Keratinocyte (primary cell): ENCODE results near the gene GRK6. TPM values are rescaled to one million over a fixed set of nuclear protein-coding genes. Genes with fewer than 3 reads are reported as not detected.
A peak's percentile ranks its signal among the peaks of the same experiment; 100 is the strongest.

Experiments
- DNase-seq: peaks from one replicate; pipeline ENCODE4 v3.0.0-alpha.2; 2011; ENCODE audit warnings: low read depth, missing footprints, low spot score
- FAIRE-seq: peaks from 2 replicates; lab custom pipeline; 2011; peaks lifted over from hg19 to GRCh38; lab: Jason Lieb, UNC
- H2AFZ ChIP-seq: 2 replicates; pipeline ENCODE4 v1.6.0; 2012; ENCODE audit warnings: low read length, control low read depth, inconsistent platforms; ENCODE audit not compliant: control insufficient read depth
- H3K27ac ChIP-seq: 2 replicates; pipeline ENCODE4 v1.5.1; 2011; ENCODE audit warnings: low read length; ENCODE audit not compliant: control insufficient read depth, insufficient read depth
- H3K27me3 ChIP-seq: 3 replicates; pipeline ENCODE4 v1.6.0; 2011; ENCODE audit warnings: low read length; ENCODE audit not compliant: control insufficient read depth, insufficient read depth; ENCODE audit errors: extremely low read depth
- H3K36me3 ChIP-seq, 2 experiments: 2 replicates in 1 of 2; 3 replicates in 1 of 2; pipeline ENCODE4 v1.5.1; 2011; ENCODE audit warnings: low read length in 2 of 2, mild to moderate bottlenecking in 1 of 2; ENCODE audit not compliant: control insufficient read depth in 2 of 2, insufficient read depth in 2 of 2; ENCODE audit errors: extremely low read depth in 1 of 2
- H3K4me1 ChIP-seq: 3 replicates; pipeline ENCODE4 v1.5.1; 2011; ENCODE audit warnings: low read length; ENCODE audit not compliant: control insufficient read depth, insufficient read depth; ENCODE audit errors: extremely low read depth
- H3K4me2 ChIP-seq: 3 replicates; pipeline ENCODE4 v1.6.0; 2011; ENCODE audit warnings: low read depth, low read length; ENCODE audit not compliant: control insufficient read depth, insufficient read depth; ENCODE audit errors: extremely low read depth
- H3K4me3 ChIP-seq, 3 experiments: fragments of 200-600 bp in 1 of 3; sonication (generic) in 1 of 3; 2 replicates in 2 of 3; 3 replicates in 1 of 3; pipeline ENCODE4 v1.5.1; 2011 to 2016; ENCODE audit warnings: low read length in 3 of 3, mild to moderate bottlenecking in 3 of 3, control low read depth in 2 of 3, inconsistent platforms in 1 of 3, low read depth in 1 of 3, mixed read lengths in 1 of 3, mixed run types in 1 of 3, moderate library complexity in 1 of 3; ENCODE audit not compliant: control insufficient read depth in 2 of 3, insufficient read depth in 2 of 3; ENCODE audit errors: extremely low read depth in 1 of 3
- H3K79me2 ChIP-seq: 2 replicates; pipeline ENCODE4 v1.6.0; 2012; ENCODE audit warnings: low read length; ENCODE audit not compliant: control insufficient read depth, insufficient read depth
- H3K9ac ChIP-seq: 3 replicates; pipeline ENCODE4 v1.6.0; 2011; ENCODE audit warnings: low read length; ENCODE audit not compliant: control insufficient read depth, insufficient read depth; ENCODE audit errors: extremely low read depth
- H3K9me1 ChIP-seq: 3 replicates; pipeline ENCODE4 v1.6.0; 2011; ENCODE audit warnings: low read length; ENCODE audit not compliant: control insufficient read depth, insufficient read depth; ENCODE audit errors: extremely low read depth
- H3K9me3 ChIP-seq: 2 replicates; pipeline ENCODE4 v1.5.1; 2012; ENCODE audit warnings: low read depth, low read length; ENCODE audit not compliant: control insufficient read depth
- H4K20me1 ChIP-seq: 3 replicates; pipeline ENCODE4 v1.6.0; 2011; ENCODE audit warnings: low read length; ENCODE audit not compliant: control insufficient read depth, insufficient read depth; ENCODE audit errors: extremely low read depth
- EZH2 ChIP-seq: IDR thresholded peaks from one replicate; pipeline ENCODE4 v1.6.1; 2012; ENCODE audit warnings: inconsistent platforms, mild to moderate bottlenecking, low read length, moderate library complexity
- dilution Hi-C: fragments of 300-500 bp; cut with MboI; formaldehyde crosslinking; loops from one replicate; pipeline ENCODE4 v1.7.0; 2020; ENCODE audit warnings: low sequenced_read_pairs; ENCODE audit not compliant: extremely low pct_ligation_motif_present
- polyA plus RNA-seq, 5 experiments: library from polyadenylated mRNA; depleted of rRNA in 3 of 5; stranded (reverse) in 3 of 5; stranded (forward) in 1 of 5; unstranded in 1 of 5; fragments of >200 nt; gene quantifications; 1 replicate in 1 of 5; 2 replicates in 3 of 5; 3 replicates in 1 of 5; pipeline versions ENCODE4 v1.2.1 to v1.2.3, GENCODE V29; 2011 to 2012; ENCODE audit warnings: missing spikeins in 2 of 5, low read depth in 1 of 5, low replicate concordance in 1 of 5
- TF ChIP-seq, protein P1 (sequence below), 3 experiments: IDR thresholded peaks in 1 of 3; conservative IDR thresholded peaks in 1 of 3; optimal IDR thresholded peaks in 1 of 3; 2 replicates in 2 of 3; 3 replicates in 1 of 3; pipeline versions ENCODE3 to v1.5.1; 2011; ENCODE audit warnings: low read length in 3 of 3, mild to moderate bottlenecking in 3 of 3, moderate library complexity in 2 of 3, control low read depth in 1 of 3, inconsistent platforms in 1 of 3; ENCODE audit not compliant: insufficient read depth in 2 of 3; ENCODE audit errors: extremely low read depth in 1 of 3

The GRK6 gene
- polyA plus RNA-seq, 1 donor (not counting 4 experiments of a cell fraction or from before 2014, with no cell fraction given) = 29.9 TPM

DNA sequence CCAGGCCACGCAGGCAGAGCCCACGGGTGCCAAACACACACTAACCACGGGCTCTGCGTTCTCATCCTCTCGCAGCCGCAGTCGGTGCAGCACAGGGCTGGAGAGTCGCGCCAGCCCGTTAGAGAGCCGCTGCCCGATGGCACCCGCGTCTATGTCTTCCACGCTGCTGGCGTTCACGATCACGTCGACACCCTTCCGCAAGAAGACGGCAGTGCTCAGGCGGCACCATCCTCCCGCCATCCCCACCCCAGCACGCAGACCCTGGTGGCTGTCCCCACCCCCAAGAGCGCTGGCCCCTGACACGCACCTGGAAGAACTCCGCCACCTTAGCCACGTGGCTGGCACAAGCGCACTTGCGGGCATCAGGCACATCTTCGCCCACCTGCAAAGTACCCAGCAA, 41.0 kb downstream of the GRK6 start:
- dilution Hi-C loops = no loop called here
- H3K79me2 ChIP-seq = peaks cover 23% of the 10 kb centered on the region
- H2AFZ ChIP-seq = no peak overlapping the region
- TF ChIP-seq, protein P1, sequence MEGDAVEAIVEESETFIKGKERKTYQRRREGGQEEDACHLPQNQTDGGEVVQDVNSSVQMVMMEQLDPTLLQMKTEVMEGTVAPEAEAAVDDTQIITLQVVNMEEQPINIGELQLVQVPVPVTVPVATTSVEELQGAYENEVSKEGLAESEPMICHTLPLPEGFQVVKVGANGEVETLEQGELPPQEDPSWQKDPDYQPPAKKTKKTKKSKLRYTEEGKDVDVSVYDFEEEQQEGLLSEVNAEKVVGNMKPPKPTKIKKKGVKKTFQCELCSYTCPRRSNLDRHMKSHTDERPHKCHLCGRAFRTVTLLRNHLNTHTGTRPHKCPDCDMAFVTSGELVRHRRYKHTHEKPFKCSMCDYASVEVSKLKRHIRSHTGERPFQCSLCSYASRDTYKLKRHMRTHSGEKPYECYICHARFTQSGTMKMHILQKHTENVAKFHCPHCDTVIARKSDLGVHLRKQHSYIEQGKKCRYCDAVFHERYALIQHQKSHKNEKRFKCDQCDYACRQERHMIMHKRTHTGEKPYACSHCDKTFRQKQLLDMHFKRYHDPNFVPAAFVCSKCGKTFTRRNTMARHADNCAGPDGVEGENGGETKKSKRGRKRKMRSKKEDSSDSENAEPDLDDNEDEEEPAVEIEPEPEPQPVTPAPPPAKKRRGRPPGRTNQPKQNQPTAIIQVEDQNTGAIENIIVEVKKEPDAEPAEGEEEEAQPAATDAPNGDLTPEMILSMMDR (optimal IDR thresholded peaks at IDR 0.05 in 1 of 3, IDR thresholded peaks at IDR 0.05 in 1 of 3, conservative IDR thresholded peaks at IDR 0.05 in 1 of 3; ENCODE audit: extremely low read depth in 1 of 3, insufficient read depth in 2 of 3, low read length in 3 of 3) = no peak
- no peak for TF ChIP-seq EZH2
- no peak overlapping the region for H3K4me3 ChIP-seq
- H3K4me1 ChIP-seq = peaks cover 35% of the 10 kb centered on the region
- peaks cover 14 to 20% of the 10 kb centered on the region in 2 experiments for H3K36me3 ChIP-seq
- no peak for FAIRE-seq
- H3K9ac ChIP-seq = no peak overlapping the region
- peaks cover 16% of the 10 kb centered on the region for H4K20me1 ChIP-seq
- DNase-seq = no peak
- no peaks in the 10 kb centered on the region for H3K9me3 ChIP-seq
- H3K4me2 ChIP-seq = no peak overlapping the region
- H3K9me1 ChIP-seq = peaks cover 10% of the 10 kb centered on the region
- H3K27me3 ChIP-seq = no peaks in the 10 kb centered on the region
- no peak overlapping the region for H3K27ac ChIP-seq

DNA sequence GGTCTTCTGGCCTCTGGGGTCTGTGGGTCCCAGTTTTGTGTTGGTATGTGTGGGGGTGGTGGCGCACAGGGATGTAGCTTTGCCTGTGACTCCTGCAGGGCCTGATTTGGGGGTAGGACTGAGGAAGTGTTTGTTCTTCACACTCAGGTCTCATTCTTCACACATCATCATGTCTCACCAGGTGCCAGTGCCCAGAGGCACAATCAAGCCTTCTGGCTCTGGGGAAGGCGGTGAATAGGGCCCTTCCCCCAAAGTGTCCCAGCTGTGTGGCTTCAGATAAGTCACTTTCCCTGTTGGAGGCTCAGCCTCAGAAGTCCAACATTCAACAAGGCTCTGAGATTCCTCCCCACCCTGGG, 41.8 kb downstream of the GRK6 start:
- H2AFZ ChIP-seq = no peak overlapping the region
- peaks cover 35% of the 10 kb centered on the region for H3K4me1 ChIP-seq
- peak overlapping the region; percentile 9 for H3K4me2 ChIP-seq
- H3K36me3 ChIP-seq = peaks cover 12 to 19% of the 10 kb centered on the region in 2 experiments
- no peaks in the 10 kb centered on the region for H3K27me3 ChIP-seq
- FAIRE-seq = peak; percentile 77
- TF ChIP-seq EZH2 = no peak
- TF ChIP-seq, protein P1 (optimal IDR thresholded peaks at IDR 0.05 in 1 of 3, IDR thresholded peaks at IDR 0.05 in 1 of 3, conservative IDR thresholded peaks at IDR 0.05 in 1 of 3; ENCODE audit: extremely low read depth in 1 of 3, insufficient read depth in 2 of 3, low read length in 3 of 3) = no peak
- peaks cover 10% of the 10 kb centered on the region for H3K9me1 ChIP-seq
- no peak overlapping the region for H3K9ac ChIP-seq
- H3K9me3 ChIP-seq = no peaks in the 10 kb centered on the region
- peak overlapping the region; percentile 18 for H3K27ac ChIP-seq
- no peak overlapping the region for H3K4me3 ChIP-seq
- peak; percentile 86 for DNase-seq
- H4K20me1 ChIP-seq = peaks cover 16% of the 10 kb centered on the region
- dilution Hi-C loops = no loop called here
- peaks cover 23% of the 10 kb centered on the region for H3K79me2 ChIP-seq
